ENCODE measurements around the gene C17orf78. TPM values are rescaled to one million over a fixed set of nuclear protein-coding genes. Genes with fewer than 3 reads are reported as not detected.
"Not testable (repeated sequence)": the region's sequence is repeated elsewhere in the genome, so short reads cannot be mapped to it uniquely, and the experiment has no call there.

Gene C17orf78
- total RNA-seq, 1 donor from 2014 or later, result not detected

DNA sequence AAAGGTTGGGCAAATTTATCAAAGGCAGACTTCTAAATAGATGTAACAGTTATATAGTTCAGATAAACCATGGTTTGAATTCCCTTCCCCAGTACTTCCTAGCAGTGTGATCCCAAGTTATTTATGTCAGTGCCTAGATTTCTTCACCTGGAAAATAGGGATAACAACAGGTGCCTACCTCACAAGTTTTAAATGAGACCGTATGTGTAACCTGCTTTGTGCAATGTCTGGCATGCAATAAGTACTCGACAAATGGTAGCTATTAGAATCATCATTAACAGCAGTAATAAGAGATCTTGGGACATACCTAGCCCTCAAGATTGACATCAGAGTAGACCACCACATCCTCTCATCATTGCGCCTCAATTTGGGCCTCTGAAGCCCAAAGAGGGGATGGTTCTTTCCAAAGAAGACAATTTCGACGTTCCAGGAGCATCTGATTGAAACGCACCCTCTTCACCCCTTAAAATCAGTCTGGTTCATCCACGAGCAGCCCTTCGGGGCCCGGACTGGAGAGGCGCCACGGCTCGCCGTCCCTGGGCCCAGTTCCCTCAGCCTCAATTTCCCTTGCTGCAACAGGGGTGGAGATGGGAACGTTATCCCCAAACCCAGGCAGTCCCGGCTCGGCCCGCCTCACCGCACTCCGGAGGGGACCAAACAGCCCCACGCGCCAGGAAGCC, 30.3 kb downstream of the C17orf78 start:
- ChIA-PET POLR2A (no interaction called here), CTCF (no interaction called here)
- Mint-ChIP-seq H3K4me1 (peaks cover 36% of the 10 kb centered on the region), H3K4me3 (peak overlapping the region; percentile 97), H3K36me3 (ENCODE audit: low read depth) (peaks cover 9% of the 10 kb centered on the region), H3K27ac (peak overlapping the region; percentile 92), H3K27me3 (no peaks in the 10 kb centered on the region), H3K9me3 (no peaks in the 10 kb centered on the region)
- peak; percentile 26 for ATAC-seq (ENCODE audit: low read depth)
- DNase-seq, result no peak
- TF ChIP-seq, protein P1, sequence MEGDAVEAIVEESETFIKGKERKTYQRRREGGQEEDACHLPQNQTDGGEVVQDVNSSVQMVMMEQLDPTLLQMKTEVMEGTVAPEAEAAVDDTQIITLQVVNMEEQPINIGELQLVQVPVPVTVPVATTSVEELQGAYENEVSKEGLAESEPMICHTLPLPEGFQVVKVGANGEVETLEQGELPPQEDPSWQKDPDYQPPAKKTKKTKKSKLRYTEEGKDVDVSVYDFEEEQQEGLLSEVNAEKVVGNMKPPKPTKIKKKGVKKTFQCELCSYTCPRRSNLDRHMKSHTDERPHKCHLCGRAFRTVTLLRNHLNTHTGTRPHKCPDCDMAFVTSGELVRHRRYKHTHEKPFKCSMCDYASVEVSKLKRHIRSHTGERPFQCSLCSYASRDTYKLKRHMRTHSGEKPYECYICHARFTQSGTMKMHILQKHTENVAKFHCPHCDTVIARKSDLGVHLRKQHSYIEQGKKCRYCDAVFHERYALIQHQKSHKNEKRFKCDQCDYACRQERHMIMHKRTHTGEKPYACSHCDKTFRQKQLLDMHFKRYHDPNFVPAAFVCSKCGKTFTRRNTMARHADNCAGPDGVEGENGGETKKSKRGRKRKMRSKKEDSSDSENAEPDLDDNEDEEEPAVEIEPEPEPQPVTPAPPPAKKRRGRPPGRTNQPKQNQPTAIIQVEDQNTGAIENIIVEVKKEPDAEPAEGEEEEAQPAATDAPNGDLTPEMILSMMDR (IDR thresholded peaks at IDR 0.05), result no peak
- intact Hi-C loops (cut with micrococcal nuclease), result loop anchor here (1.0 kb wide), 3 partner anchors 9 to 83 kb away; partner anchors contain the start of gene DUSP14

DNA sequence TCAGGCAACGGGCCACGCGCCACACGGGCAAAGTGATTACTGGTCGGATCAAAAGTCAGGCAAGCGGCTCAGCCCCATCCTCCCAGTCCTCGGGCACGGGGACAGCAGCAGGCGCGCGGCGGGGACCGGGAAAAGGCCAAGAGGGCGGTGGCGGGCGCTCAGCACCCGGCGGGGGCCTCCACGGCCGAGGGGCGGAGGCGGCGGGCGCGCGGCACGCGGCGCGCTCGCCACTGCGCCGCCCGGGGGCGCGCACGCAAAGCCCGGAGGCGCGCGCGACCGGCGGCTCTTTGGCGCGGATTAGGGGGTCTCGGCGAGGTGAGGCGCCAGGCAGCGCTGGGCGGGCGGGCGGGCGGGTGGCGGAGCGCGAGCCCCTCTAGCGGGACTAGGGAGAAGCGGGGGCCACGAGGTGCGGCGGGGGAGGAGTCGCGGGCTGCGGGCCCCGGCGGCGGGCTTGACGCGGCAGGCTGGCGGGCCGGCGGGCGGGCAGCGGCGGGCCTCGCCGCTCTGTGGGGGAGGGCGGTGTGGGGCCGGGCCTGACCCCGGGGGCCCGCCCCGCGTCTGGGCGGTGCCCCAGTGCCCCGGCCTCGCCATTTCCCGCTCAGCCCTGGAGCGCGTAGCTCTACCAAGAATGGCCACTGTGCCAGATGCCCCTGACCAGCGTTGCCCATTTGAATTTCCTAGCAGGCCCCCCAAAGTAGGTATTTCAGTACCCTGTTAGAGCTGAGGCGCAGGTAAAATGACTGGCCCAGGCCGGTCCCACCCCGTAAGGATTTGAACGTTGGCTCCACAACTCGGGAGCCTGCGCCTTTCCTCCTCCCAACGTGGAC, 31.1 kb downstream of the C17orf78 start, which contains the start of the genes ACACA and TADA2A:
Gene ACACA, minus strand, starts transcription at position 202 of the 827 bp plus-strand sequence. CDS start 537 bp downstream, outside the sequence.
Gene TADA2A, plus strand, starts transcription at position 252 of the 827 bp plus-strand sequence. CDS start 4,480 bp downstream, outside the sequence.
- peak within 1 kb of the TSS; percentile 92 for H3K27ac Mint-ChIP-seq
- no peaks in the 10 kb centered on the region for H3K9me3 Mint-ChIP-seq
- TF ChIP-seq, protein P1 (IDR thresholded peaks at IDR 0.05), result no peak
- peak; percentile 98 for ATAC-seq (ENCODE audit: low read depth)
- H3K4me3 Mint-ChIP-seq, result peak within 1 kb of the TSS; percentile 97
- CTCF ChIA-PET, result no interaction called here
- peaks cover 14% of the 10 kb centered on the region for H3K36me3 Mint-ChIP-seq (ENCODE audit: low read depth)
- DNase-seq, result peak; percentile 78
- POLR2A ChIA-PET, result interaction anchor here (0.6 to 1.5 kb wide), 9 partner anchors 9 to 1747 kb away, joined by 3 to 6 read pairs (median 4); partner anchors contain the start of gene SYNRG
- intact Hi-C loops (cut with micrococcal nuclease), result loop anchor here (1.0 kb wide), 3 partner anchors 10 to 82 kb away; partner anchors contain the start of gene DUSP14
- peaks cover 36% of the 10 kb centered on the region for H3K4me1 Mint-ChIP-seq
- H3K27me3 Mint-ChIP-seq, result no peaks in the 10 kb centered on the region

DNA sequence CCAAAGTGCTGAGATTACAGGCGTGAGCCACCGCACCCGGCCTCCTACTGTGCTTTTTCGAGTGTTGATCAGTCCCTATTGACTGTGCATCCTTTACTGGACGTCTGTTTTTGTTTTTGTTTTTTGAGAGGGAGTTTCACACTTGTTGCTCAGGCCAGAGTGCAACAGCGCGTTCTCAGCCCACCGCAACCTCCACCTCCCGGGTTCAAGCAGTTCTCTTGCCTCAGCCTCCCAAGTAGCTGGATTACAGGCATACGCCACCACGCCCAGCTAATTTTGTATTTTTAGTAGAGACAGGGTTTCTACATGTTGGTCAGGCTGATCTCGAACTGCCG, 32.3 kb downstream of the C17orf78 start:
- CTCF ChIA-PET; H3K9me3 Mint-ChIP-seq; ATAC-seq (ENCODE audit: low read depth); intact Hi-C loops (cut with micrococcal nuclease); DNase-seq; H3K27me3 Mint-ChIP-seq: not testable (repeated sequence)
- POLR2A ChIA-PET, result interaction anchor here (0.7 to 1.5 kb wide), 2 partner anchors 29 to 48 kb away, joined by 5 read pairs; no protein-coding TSS in a partner anchor
- H3K36me3 Mint-ChIP-seq (ENCODE audit: low read depth), result peaks cover 22% of the 10 kb centered on the region
- H3K4me1 Mint-ChIP-seq, result peaks cover 31% of the 10 kb centered on the region
- peak overlapping the region; percentile 46 for H3K27ac Mint-ChIP-seq
- peak overlapping the region; percentile 87 for H3K4me3 Mint-ChIP-seq

DNA sequence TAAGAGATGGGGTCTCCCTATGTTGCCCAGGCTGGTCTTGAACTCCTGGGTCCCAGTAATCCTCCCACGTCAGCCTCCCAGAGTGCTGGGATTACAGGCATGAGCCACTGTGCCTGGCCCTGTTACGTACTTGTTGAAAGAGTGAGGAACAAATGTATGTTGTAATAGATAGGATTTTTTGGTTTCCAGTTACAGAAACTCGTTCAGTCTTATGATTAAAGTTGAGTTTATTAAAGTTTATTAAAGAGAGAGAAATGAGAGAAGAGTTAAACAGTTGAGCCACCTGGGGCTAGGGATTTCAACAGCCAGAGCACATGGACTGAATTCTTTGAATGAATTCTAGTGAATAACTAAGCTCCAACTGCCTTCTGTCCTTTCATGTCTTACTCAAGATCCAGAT, 34.6 kb downstream of the C17orf78 start:
- H3K4me3 Mint-ChIP-seq, result no peak overlapping the region
- H3K4me1 Mint-ChIP-seq, result peaks cover 25% of the 10 kb centered on the region

DNA sequence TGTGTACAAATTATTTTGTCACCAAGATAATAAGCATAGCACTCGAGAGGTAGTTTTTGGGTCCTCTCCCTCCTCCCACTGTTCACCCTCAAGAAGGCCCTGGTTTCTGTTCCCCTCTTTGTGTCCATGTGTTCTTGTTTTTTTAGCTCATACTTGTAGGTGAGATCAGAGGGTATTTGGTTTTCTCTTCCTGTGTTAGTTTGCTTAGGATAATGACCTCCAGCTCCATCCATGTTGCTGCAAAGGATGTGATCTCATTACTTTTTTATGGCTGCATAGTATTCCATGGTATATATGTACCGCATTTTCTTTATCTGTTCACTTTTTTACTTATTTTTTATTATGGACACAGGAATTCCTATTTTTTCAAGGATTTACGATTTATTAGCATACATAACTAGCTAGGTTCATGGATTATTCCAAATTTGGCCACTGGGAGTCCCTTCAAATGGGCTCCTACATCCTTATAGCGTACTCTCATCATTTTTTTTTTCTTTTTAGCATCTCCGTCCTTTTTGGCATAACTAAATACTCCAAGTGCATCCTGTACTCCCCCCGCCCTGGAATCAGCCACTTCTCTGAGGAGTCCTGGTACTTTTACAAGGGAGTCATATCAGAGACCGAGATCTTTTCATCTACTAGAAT, 38.2 kb downstream of the C17orf78 start:
- ChIA-PET POLR2A (no interaction called here), CTCF (no interaction called here)
- H3K4me3 Mint-ChIP-seq, result no peak overlapping the region
- TF ChIP-seq, protein P1 (IDR thresholded peaks at IDR 0.05), result no peak
- peaks cover 8% of the 10 kb centered on the region for H3K4me1 Mint-ChIP-seq
- intact Hi-C loops (cut with micrococcal nuclease), result no loop called here
- ATAC-seq (ENCODE audit: low read depth) (no peak), DNase-seq (no peak)
- H3K36me3 Mint-ChIP-seq (ENCODE audit: low read depth), result peaks cover 49% of the 10 kb centered on the region
- peak overlapping the region; percentile 30 for H3K27ac Mint-ChIP-seq
- H3K9me3 Mint-ChIP-seq, result no peaks in the 10 kb centered on the region
- no peaks in the 10 kb centered on the region for H3K27me3 Mint-ChIP-seq

More for the DNA sequence above, 34.6 kb downstream of the C17orf78 start:
- no peak overlapping the region for H3K27ac Mint-ChIP-seq
- no peak for ATAC-seq (ENCODE audit: low read depth)
- H3K27me3 Mint-ChIP-seq, result no peaks in the 10 kb centered on the region
- H3K36me3 Mint-ChIP-seq (ENCODE audit: low read depth), result peaks cover 42% of the 10 kb centered on the region
- CTCF ChIA-PET, result no interaction called here
- POLR2A ChIA-PET, result interaction anchor here (0.6 to 1.2 kb wide), 2 partner anchors 14 to 56 kb away, joined by 3 read pairs; no protein-coding TSS in a partner anchor
- no peaks in the 10 kb centered on the region for H3K9me3 Mint-ChIP-seq
- TF ChIP-seq, protein P1 (IDR thresholded peaks at IDR 0.05), result no peak
- intact Hi-C loops (cut with micrococcal nuclease), result no loop called here
- no peak for DNase-seq

Data from activated B cell treated with CpG ODN at 0.5 μM for 24 hours (primary cell).